CD4-positive, alpha-beta T cell (primary cell): ENCODE data around the gene SELP. TPM values are rescaled to one million over a fixed set of nuclear protein-coding genes. Genes with fewer than 3 reads are reported as not detected.

ENCODE experiments used
- ATAC-seq: fragments of 200-7000 bp; cut with Tn5 transposase; one replicate; pipeline ENCODE4 v1.10.0; 2022; ENCODE audit warnings: mild to moderate bottlenecking; ENCODE audit not compliant: poor library complexity
- CTCF ChIA-PET: fragments of 350-600 bp; sonication (Branson Sonifier 250); formaldehyde crosslinking; loops from one replicate; lab custom pipeline; 2021; ENCODE audit warnings: antibody characterized with exemption, inconsistent platforms; lab: Charles Lee
- POLR2A ChIA-PET: fragments of 350-600 bp; sonication (Branson Sonifier 250); formaldehyde crosslinking; loops from one replicate; lab custom pipeline; 2021; ENCODE audit warnings: antibody characterized with exemption, inconsistent platforms; lab: Charles Lee
- DNase-seq, 14 experiments: peaks; one replicate each; pipeline ENCODE4 v3.0.0-alpha.2; 2013 to 2020; ENCODE audit warnings: mixed read lengths in 2 of 14
- H3K27ac ChIP-seq, 2 donors: one replicate each; pipeline versions ENCODE4 v1.5.1 to v1.7.0; 2013; ENCODE audit warnings: low read length in 2 of 2, low read depth in 1 of 2, mild to moderate bottlenecking in 1 of 2
- H3K27me3 ChIP-seq, 2 experiments: 1 replicate in 1 of 2; 2 replicates in 1 of 2; pipeline versions ENCODE4 v1.6.1 to v1.7.0; 2013; ENCODE audit warnings: low read length in 2 of 2, control low read depth in 1 of 2, mild to moderate bottlenecking in 1 of 2, moderate library complexity in 1 of 2; ENCODE audit not compliant: insufficient read depth in 2 of 2, control insufficient read depth in 1 of 2
- H3K36me3 ChIP-seq: one replicate; pipeline ENCODE4 v1.6.1; 2013; ENCODE audit warnings: low read length, control low read depth; ENCODE audit not compliant: insufficient read depth
- H3K4me1 ChIP-seq: one replicate; pipeline ENCODE4 v1.6.1; 2013; ENCODE audit warnings: low read length, control low read depth; ENCODE audit not compliant: insufficient read depth
- H3K4me3 ChIP-seq: one replicate; pipeline ENCODE4 v1.5.1; 2013; ENCODE audit warnings: mild to moderate bottlenecking, low read length, moderate library complexity
- H3K9me3 ChIP-seq, 2 experiments: 1 replicate in 1 of 2; 2 replicates in 1 of 2; pipeline versions ENCODE4 v1.6.1 to v1.7.0; 2013; ENCODE audit warnings: low read length in 2 of 2, mild to moderate bottlenecking in 2 of 2, control low read depth in 1 of 2, moderate library complexity in 1 of 2; ENCODE audit not compliant: control insufficient read depth in 1 of 2, insufficient read depth in 1 of 2
- H3K27ac Mint-ChIP-seq: one replicate; pipeline ENCODE4 v1.8.0; 2020; ENCODE audit warnings: mixed read lengths
- H3K27me3 Mint-ChIP-seq: one replicate; pipeline ENCODE4 v1.8.0; 2021; ENCODE audit warnings: mixed read lengths
- H3K36me3 Mint-ChIP-seq: one replicate; pipeline ENCODE4 v1.8.0; 2021; ENCODE audit warnings: low read depth, mixed read lengths
- H3K4me1 Mint-ChIP-seq: one replicate; pipeline ENCODE4 v1.8.0; 2021; ENCODE audit warnings: low read depth, mixed read lengths
- H3K4me3 Mint-ChIP-seq: one replicate; pipeline ENCODE4 v1.8.0; 2020; ENCODE audit warnings: mild to moderate bottlenecking, mixed read lengths
- H3K9me3 Mint-ChIP-seq: one replicate; pipeline ENCODE4 v1.8.0; 2020; ENCODE audit warnings: mixed read lengths
- intact Hi-C, 2 experiments: fragments of 100-400 bp; cut with DNase I in 1 of 2; cut with micrococcal nuclease in 1 of 2; formaldehyde crosslinking; loops; one replicate each; pipeline versions ENCODE4 v1.15.1 to v1.9.0; 2023 to 2025; cut with DNase I, micrococcal nuclease
- total RNA-seq, 174 experiments: library from RNA in 2 of 174; stranded (reverse) in 2 of 174; gene quantifications; one replicate each; pipeline ENCODE4 v1.2.3 and lab custom pipeline; 2021 to 2026
- TF ChIP-seq, protein P1 (sequence below): fragments of 200-600 bp; IDR thresholded peaks from one replicate; pipeline ENCODE4 v1.8.0; 2022; ENCODE audit warnings: antibody characterized with exemption, mild to moderate bottlenecking

Gene SELP
- total RNA-seq, 2 experiments from 2014 or later = 1.3 to 1.4 TPM

DNA sequence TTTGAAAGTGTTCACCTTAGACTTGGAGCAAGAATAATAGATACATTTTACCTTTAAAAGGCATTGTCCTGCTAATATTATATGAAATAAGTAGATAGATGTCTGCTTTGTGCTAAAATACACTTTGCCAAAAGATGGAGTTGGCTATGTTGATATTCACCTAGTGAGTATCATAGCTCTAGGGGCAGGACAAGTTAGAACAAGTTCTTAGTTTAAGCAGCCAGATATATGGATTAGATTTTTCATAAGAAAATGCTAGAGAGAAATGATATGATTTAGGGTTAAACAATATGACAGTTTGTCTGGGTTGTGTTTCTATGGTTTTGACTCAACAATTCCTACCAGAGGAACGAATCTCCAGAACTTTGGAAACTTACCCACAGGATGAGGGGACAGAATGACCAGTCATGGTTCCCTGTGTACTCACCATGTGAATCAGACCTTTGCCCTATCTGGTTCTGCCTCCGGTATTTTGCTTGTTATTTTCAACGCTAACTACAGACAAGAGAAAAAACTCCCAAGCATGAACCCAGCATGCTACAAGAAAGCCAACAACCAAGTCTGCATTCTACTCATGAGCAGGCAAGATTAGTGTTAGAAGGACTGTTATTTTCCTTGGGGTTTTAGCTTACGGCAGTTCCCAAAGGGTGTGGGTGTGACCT is 45.3 kb downstream of the SELP start:
- DNase-seq (peak in 2 of 14 experiments; percentile 28 to 45), ATAC-seq (no peak)
- no peaks in the 10 kb centered on the region for H3K9me3 ChIP-seq
- TF ChIP-seq, protein P1, sequence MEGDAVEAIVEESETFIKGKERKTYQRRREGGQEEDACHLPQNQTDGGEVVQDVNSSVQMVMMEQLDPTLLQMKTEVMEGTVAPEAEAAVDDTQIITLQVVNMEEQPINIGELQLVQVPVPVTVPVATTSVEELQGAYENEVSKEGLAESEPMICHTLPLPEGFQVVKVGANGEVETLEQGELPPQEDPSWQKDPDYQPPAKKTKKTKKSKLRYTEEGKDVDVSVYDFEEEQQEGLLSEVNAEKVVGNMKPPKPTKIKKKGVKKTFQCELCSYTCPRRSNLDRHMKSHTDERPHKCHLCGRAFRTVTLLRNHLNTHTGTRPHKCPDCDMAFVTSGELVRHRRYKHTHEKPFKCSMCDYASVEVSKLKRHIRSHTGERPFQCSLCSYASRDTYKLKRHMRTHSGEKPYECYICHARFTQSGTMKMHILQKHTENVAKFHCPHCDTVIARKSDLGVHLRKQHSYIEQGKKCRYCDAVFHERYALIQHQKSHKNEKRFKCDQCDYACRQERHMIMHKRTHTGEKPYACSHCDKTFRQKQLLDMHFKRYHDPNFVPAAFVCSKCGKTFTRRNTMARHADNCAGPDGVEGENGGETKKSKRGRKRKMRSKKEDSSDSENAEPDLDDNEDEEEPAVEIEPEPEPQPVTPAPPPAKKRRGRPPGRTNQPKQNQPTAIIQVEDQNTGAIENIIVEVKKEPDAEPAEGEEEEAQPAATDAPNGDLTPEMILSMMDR = no peak
- intact Hi-C loops = loop anchor here (5.0 to 10.0 kb wide), 4 partner anchors 32 to 310 kb away; partner anchors contain the start of gene SCYL3 (in 1 of the 2)
- POLR2A ChIA-PET = no interaction called here
- peak overlapping the region; percentile 91 for H3K4me3 Mint-ChIP-seq
- no peak overlapping the region for H3K27ac ChIP-seq
- no peaks in the 10 kb centered on the region for H3K9me3 Mint-ChIP-seq
- no peaks in the 10 kb centered on the region for H3K27me3 ChIP-seq
- H3K27me3 Mint-ChIP-seq = no peaks in the 10 kb centered on the region
- CTCF ChIA-PET = interaction anchor here (1.7 to 3.1 kb wide), 3 partner anchors 28 to 127 kb away, joined by 3 to 20 read pairs (median 10); no protein-coding TSS in a partner anchor
- H3K27ac Mint-ChIP-seq = peak overlapping the region; percentile 71
- no peaks in the 10 kb centered on the region for H3K36me3 ChIP-seq
- peaks cover 19% of the 10 kb centered on the region for H3K4me1 ChIP-seq
- no peaks in the 10 kb centered on the region for H3K36me3 Mint-ChIP-seq
- H3K4me3 ChIP-seq = peak overlapping the region; percentile 64
- peaks cover 52% of the 10 kb centered on the region for H3K4me1 Mint-ChIP-seq

DNA sequence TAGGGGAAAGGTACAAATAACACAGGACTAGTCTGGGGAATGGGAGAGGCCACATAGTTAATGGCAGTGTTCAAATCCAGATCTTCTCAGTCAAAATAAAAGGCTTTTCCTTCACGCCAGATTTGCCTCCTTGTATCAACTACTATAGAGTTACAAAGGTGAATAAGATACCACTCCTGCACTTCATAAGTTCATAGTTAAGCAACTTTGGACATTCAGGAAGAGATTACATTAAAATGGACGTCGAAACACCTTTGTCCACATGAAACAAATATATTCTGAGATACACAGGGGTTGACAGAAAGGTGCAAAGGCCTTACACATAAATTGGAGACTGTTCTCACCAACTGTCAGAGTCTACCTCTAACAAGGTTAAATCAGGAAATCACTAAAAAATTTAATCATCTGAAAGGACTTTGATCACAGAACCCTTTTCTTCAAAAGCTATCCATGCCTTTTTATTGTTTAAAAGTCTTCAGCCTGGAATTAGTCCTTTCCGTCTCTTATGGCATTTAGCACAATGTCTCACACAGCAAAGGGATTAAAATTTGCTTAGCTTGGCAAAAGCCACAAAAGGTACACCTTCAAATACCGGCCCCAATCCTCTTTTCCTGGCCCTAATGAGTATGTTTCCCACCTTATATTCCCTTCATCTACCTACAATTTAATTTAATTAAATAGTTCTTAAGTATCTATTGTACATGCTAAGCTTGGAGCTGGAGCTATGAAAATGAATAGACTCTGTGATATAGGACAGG is 51.8 kb downstream of the SELP start:
- intact Hi-C loops = no loop called here
- no peak for DNase-seq
- ATAC-seq = no peak
- CTCF ChIA-PET = interaction anchor here (1.0 to 2.1 kb wide), 4 partner anchors 10 to 134 kb away, joined by 3 to 4 read pairs (median 4); no protein-coding TSS in a partner anchor
- Mint-ChIP-seq H3K4me1 (no peaks in the 10 kb centered on the region), H3K27ac (no peak overlapping the region), H3K4me3 (no peak overlapping the region), H3K36me3 (peaks cover 6% of the 10 kb centered on the region), H3K27me3 (no peaks in the 10 kb centered on the region), H3K9me3 (no peaks in the 10 kb centered on the region)
- no peaks in the 10 kb centered on the region for H3K9me3 ChIP-seq
- H3K27ac ChIP-seq = no peak overlapping the region
- H3K36me3 ChIP-seq = no peaks in the 10 kb centered on the region
- H3K4me1 ChIP-seq = no peaks in the 10 kb centered on the region
- no peaks in the 10 kb centered on the region for H3K27me3 ChIP-seq
- POLR2A ChIA-PET = interaction anchor here (0.6 to 1.2 kb wide), 3 partner anchors 9 to 115 kb away, joined by 3 read pairs; partner anchors contain the start of gene F5
- TF ChIP-seq, protein P1 = no peak
- no peak overlapping the region for H3K4me3 ChIP-seq

DNA sequence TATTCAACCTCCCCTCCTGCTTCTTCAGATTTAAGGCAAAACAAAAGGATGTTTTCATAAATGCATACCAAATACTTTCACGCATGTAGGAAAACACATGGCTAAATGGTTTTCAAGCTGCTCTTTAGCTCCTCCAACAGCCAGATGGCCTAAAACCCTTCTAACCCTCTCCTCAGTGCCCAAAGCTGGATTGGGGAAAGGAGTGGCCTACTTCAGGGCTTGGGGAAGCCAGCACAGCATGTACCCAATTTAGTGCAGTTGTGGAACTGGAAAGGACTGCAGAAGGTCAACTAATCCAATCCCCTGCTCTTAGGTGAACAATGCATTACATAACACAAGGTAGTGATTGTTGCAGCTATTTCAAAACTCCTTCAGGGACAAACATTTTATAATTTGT is 53.0 kb downstream of the SELP start:
- Mint-ChIP-seq H3K27me3 (no peaks in the 10 kb centered on the region), H3K4me1 (peaks cover 8% of the 10 kb centered on the region), H3K4me3 (no peak overlapping the region), H3K36me3 (peaks cover 6% of the 10 kb centered on the region), H3K27ac (no peak overlapping the region), H3K9me3 (no peaks in the 10 kb centered on the region)
- intact Hi-C loops = no loop called here
- no peaks in the 10 kb centered on the region for H3K36me3 ChIP-seq
- H3K27me3 ChIP-seq = no peaks in the 10 kb centered on the region
- TF ChIP-seq, protein P1 = no peak
- no peak overlapping the region for H3K27ac ChIP-seq
- H3K4me1 ChIP-seq = peaks cover 5% of the 10 kb centered on the region
- no peak overlapping the region for H3K4me3 ChIP-seq
- ChIA-PET CTCF (interaction anchor here (2.1 kb wide), 1 partner anchor 135 kb away, joined by 4 read pairs; no protein-coding TSS in a partner anchor), POLR2A (interaction anchor here (0.6 kb wide), 1 partner anchor 116 kb away, joined by 3 read pairs; no protein-coding TSS in a partner anchor)
- no peak for DNase-seq
- ATAC-seq = no peak
- H3K9me3 ChIP-seq = no peaks in the 10 kb centered on the region
